ENCODE data around the gene NR3C2.

The NR3C2 gene

DNA sequence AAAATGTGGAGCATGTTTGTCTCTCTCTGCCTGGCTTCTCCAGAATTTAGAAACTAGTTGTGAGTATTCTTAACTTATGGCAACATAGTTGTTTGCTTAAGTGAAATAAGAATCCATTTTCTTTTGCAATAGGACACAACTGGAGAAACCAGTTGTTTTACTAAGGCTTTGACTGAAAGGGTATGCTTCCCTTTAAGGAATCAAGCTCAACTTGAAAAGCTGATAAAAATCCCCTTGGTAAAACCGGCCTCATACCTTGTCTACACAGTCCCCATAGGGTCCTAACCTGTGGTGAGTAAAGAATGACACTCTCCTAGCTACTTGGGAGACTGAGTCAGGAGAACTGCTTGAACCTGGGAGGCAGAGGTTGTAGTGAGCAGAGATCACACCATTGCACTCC is 139.8 kb downstream of the NR3C2 start:
- no peak for DNase-seq

DNA sequence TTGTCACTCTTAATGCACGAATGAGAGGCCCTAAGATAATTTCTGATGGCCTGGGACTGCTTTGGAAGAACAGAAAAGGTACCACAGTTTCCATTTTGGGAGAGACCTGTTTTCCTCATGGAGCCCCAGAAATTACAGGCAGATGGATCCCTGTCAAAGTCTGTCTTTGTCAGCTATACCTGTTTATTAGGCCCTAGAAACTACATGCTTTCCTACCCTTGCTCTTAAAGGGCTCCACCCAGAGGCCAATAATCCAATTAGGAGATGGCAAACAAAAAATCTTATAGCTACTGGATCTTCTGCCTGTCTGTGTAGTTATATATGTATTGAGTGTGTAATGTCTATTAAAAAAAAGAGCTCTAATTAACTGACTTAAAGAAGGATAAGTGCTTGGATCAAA is 141.3 kb downstream of the NR3C2 start:
- DNase-seq, result no peak

DNA sequence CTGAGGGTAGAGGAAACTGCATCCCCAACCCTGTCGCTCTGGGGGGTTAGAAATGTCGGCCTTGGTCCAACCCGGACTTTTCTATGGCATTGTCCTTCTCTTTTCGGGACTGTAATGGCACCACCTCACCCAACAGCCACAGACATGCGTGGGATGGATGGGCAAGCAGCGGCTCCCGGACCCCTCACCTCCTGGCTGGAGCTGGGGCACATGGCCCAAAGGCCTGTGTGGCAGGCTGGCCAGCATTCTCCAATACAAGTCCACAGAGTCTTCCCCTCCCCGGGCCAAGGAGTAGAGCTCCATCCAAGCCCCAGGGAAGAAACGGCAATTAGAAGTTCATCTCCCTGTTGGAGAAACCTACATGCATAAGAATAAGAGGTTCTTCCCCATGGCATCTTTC is 142.9 kb downstream of the NR3C2 start:
- no peak for DNase-seq

DNA sequence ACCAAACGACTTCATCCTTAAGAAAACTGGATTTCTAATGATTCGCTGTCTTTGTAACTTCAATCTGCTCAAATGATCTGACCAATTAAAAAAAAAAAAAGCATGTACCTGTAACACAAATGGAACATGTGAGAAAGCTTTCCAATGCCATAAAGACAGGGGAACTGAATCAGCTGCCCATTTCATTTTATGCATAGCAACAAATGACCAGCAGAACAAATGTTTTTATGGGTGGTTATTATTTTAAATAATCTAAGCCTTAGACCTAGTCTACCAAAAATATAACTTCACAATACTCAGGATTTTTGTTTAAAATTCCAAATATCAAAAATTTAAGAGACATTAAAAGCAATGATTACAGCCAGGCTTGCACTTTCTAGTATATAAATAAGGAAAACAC is 145.7 kb downstream of the NR3C2 start:
- DNase-seq, result no peak

DNA sequence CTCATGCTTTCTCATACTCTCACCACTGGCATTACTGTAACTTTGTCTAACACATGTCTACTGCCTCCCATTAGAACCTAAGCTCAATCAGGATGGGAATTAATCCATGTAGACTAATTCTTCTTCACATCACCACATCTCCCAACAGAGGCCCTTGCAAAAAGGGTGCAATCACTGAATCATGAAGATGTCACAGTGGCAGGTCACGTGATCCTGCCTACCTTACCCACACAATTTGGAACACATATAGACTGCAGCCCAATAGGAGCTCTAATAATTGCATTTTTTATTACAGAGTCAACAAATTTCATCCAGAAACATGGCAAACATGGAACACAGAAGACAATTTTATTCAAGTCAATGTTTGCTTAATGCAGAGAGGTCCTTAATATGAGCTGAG is 146.6 kb downstream of the NR3C2 start:
- no peak for DNase-seq

DNA sequence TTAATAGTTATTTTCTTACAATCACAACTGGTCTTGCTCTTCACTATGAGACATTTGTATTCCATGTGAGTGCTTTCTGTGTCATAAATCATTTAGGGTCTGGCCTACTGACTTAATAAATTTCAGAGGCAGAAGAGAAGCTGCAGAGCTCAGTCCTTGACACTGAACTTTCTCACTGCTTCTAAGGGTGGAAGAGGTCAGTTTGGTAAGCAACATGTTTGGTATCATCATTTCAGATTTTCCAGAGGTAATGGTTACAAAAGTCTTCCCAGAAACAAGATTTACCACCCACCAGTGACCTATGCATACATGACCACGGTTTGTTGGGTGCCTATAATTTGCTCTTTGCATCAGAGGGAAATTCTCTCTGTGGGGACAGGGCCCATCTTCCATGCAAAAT is 148.6 kb downstream of the NR3C2 start:
- DNase-seq, result no peak

DNA sequence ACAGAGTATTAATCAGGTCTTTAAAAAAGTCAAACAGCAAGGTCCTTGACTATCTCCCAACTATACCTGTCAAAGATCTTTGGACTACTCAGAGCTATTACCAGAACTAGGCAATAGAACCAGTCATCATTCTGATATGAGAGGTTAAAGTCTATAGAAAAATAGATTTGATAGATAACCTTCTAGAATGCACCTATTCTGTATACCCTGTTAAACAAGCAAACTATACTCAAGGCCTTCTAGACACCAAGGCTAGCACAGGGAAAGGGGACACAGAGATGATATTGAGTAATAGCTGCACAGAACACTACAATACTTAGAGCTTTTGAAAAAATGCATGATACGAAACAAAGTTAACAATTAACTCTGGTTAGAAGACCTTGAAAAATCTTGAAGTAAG is 149.5 kb downstream of the NR3C2 start:
- DNase-seq, result no peak

DNA sequence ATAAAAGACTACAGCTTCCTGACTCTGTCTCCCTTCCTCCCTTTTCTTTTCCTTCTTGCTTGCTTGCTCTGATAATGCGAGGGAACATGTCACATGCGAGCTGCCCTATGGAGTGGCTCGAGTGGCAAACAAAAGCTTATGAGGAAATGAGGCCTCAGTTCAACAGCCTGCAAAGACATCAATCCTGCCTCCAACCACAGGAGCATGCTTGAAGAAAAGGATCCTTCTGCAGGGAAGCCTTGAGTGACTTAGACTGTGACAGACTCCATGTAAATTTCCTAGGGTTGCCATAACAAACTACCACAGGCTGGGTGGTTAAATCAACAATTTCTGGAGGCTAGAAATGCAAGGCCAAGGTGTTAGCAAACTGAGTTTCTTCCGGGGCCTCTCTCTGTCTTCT is 152.5 kb downstream of the NR3C2 start:
- no peak for DNase-seq

DNA sequence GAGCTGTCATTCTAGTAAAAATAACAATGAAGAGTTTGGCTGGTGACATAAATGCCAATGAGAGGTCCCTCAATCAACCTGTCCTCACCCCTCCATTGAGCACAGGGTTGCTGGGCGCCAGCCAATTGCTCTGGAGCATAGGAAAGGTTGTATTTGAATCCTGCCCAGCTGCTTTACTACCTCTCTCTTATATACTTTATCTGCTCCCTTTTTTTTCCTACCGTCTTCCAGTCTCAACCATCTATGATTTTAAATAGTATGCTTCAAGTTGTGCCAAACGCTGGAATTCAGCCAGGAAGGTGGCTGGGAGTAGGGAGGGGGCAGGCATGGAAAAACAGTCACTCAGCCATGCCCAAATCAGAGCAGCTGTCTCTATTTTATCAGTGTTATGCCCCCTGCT is 153.8 kb downstream of the NR3C2 start:
- no peak for DNase-seq

DNA sequence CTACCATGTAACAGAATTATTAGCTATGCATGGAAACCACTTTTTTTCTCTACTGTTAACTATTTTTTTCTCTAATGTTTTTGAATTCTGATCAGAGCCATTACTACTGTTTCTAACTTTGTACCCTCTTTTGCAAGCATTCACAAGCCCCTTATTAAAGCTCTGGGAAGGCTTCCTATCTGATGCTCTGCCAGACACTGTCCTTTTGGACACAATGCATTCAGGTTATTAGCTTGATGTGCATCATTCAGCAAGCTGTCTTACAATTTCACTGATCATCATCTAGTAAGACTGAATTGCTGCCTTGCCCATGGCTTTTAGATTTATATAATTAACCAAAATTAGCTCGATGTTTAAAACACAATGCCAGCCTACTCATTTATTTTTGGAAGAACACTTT is 155.1 kb downstream of the NR3C2 start:
- DNase-seq, result no peak

DNA sequence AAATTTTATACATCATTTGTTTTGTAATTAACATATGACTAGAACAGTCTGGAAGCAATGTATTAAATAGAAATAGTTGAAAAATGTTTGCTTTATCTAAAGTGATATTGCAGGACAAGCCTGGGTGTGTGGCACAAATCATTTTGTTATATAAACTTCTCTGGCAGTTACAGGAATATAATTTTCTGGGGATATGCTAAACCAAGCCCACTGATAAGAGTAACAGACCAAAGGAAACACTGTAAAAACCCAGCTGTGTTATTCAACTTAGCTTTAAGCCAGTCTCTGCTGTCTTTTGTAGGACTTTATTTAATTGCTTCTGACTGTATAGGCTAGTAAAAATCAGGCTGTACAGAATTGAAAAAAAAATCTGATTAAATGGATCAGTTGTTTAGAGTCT is 156.2 kb downstream of the NR3C2 start:
- no peak for DNase-seq

DNA sequence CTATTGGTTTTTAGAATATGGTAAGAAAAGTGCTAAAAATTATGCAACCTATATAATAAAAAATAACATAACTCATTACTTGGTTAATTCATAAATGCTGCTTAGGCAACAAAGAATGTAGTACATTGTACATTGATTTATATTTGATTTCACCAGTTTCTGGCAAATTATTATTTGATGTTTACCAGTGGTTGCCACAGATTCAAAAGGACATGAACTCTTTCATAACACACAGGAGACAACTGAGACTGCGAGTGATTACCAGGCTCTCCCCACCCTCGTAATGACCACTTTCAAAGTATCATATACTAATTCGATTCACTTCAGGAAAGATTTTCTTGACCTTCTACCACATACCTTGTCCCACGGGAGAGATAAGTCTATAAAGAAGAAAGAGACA is 158.5 kb downstream of the NR3C2 start:
- DNase-seq, result no peak

DNA sequence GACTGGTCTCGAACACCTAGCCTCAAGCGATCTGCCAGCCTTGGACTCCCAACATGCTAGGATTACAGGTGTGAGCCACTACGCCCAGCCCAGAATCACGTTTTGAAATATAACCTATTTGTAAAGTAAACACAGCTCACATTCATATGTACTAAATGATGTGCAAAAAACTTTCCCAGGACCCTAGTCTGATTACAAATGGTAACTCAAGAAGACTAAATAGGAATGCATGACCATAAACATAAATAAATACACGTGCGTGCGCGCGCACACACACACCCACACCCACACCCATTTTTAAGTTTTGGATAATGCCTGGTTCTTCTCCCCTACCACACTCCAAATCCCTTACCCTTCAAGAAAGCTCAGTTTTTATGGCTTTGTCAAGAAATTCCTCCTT is 163.9 kb downstream of the NR3C2 start:
- no peak for DNase-seq

DNA sequence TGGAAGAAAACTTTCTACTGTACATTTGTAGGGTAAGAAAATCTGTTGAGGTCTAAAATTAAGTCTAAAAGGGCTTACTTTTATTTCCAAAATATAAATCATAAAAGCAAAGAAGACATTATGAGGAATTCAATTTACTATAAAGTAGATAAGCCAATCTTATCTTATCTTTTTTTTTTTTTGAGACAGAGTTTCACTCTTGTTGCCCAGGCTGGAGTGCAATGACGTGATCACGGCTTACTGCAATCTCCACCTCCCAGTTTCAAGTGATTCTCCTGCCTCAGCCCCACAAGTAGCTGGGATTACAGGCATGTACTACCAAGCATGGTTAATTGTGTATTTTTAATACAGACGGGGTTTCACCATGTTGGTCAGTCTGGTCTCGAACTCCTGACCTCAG is 166.9 kb downstream of the NR3C2 start:
- DNase-seq, result no peak

DNA sequence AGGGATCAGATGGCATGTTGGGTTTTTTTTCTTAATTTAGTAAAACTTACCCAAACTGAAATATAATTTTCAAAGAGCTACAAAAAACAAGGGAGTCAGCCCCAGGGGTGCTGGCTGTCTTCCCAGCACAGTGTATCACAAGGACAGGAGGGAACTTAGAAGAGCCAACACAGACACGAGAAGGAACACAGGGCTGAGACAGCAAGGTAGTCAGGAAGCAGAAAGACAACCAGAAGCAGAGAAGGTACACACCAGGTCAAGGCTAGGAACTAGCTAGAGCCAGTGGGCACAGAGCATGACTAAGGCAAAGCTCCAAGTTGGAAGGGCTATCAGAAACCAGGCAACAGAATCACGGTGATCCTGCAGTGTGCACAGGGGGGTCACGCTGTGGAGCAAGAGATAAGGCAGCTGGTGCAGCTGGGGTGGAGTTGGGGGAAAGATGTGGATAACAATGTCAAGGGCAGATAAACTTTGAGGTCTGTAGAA is 168.7 kb downstream of the NR3C2 start:
- no peak for DNase-seq

DNA sequence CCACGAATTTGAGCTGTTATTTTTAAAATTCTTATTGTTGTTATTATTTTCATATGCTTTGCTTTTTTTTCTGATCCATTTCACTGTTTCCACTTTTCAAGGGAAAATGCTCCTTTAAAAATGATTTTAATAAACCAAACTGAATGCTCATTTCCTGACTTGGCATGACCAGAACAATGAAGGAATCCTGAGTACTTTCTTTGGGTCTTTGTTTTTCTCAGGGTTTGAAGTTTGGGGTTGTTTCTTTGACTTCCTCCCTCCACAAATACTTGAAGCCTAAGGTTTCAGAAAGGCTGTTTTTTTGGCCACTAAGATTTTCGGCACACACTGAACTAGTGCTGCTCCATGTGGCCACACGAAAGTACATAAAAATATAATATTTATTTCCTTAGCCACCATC is 171.0 kb downstream of the NR3C2 start:
- no peak for DNase-seq

DNA sequence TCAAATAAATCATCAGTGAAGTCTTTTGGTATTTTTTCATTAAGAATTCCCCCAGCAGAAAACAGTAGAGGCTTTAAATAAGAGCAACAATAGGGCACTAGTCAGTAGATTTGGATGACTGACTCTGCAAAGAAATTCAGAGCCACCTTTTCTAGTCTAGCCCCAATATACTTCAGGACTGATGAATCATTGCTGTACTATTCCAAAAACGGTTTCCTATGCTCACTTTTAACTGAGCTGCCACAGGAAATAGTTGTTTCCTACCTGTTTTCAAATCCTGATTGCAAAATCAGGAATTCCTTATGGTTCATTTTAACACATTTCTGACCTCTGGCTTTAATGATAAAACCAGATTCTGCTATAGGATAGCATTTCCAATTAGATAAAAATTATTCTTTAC is 171.6 kb downstream of the NR3C2 start:
- DNase-seq, result no peak

DNA sequence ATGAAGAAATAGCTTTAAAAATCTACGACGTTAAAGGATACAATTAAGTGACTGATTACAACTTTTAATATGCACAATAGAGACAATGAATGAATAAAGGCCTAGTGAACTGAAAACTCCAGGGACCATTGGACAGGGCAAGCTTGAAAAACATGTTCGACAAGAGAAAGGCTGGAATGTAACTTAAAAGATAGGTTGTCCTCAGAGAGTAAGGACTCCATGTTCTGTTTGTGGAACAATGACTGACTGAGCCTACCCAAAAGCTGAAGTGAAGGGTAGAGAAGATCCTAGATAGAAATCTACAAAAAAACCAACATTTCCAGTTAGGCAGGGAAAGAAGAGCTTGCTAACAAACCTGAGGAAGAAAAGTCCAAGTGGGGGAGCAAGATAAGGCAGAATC is 173.4 kb downstream of the NR3C2 start:
- no peak for DNase-seq

DNA sequence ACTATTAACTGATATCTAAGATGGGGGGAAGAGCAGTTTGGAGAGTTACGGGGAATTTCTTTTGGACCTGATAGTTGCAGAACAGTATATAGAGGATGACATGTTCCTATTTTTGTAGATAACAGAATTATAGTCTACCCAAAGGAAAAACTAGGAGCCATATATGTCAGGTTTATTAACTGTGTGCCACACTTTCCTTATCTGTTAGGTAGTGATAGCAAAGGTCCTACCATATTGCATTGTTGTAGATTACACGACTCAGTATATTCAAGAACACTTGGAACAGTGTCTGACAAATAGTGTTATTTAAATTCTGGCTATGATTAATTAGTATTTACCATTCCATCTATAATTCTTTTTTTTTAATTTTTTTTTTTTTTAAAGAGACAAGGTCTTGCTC is 175.3 kb downstream of the NR3C2 start:
- DNase-seq, result no peak

DNA sequence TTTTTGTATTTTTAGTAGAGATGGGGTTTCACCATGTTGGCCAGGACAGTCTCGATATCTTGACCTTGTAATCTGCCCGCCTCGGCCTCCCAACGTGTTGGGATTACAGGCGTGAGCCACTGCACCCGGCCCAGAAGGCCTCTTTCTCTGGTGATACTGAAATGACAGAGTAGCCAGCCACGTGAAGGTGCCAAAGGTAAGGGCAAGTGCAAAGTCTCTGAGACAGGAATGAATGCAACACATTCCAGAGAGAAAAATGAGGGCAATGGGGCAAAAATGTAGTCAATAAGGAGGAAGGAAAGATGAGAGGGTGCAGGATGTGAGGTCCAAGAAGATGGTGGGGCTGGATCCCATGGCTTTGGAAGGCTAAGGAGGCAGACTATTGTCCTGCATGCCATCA is 176.0 kb downstream of the NR3C2 start:
- no peak for DNase-seq

DNA sequence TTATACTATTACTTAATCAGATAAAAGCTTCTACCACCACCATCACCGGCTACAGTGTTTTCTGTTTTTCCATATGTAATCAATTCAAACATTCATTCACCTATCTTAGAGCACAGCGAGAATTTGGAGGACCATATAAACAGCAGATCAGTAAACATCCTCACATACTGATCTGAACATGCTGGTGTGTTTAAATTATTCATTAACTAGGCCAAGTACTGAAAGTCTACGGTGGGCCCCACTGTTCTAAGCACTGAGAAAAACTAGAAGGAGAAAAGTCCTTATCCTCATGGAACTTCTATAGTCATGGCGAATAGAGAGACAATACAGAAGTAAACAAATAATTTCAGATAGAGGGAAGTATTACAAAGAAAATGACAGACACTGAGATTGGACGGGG is 176.6 kb downstream of the NR3C2 start:
- no peak for DNase-seq

DNA sequence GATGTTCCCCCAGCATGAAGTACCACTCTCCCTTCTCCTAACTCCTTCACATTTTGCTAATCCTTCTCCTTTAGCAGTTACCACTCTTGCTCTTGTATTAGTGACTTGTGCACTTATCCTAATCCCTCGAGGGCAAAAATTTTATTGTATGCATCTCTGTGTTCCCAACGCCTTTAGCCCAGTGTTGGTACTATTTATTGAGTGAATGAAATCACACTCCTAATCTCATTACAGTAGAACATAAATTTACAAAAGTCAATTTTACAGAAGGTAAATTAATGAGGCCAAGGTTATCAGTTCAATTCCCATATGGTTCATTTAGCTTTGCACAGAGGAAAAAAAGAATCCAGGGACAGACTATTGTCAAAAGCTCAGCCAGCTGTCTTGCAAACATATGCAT is 178.4 kb downstream of the NR3C2 start:
- no peak for DNase-seq

DNA sequence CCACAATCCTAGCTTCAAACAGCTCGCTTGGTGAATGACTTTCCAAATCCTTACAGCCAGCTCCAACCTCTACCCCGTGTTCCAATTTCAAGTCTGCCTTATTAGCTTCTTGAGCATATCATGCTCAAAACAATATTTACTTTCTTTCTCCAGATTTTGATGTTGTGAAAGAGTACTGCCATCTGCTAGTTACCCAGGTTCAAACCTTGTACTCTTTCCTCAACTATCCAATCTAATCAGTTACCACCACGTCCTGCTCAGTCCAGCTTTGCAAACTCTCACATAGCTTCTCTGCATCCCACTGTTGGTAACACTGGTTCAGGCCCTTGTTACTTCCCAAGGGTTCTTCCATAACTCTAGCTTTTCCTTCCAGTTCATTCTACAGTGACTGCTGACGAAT is 179.1 kb downstream of the NR3C2 start:
- no peak for DNase-seq

DNA sequence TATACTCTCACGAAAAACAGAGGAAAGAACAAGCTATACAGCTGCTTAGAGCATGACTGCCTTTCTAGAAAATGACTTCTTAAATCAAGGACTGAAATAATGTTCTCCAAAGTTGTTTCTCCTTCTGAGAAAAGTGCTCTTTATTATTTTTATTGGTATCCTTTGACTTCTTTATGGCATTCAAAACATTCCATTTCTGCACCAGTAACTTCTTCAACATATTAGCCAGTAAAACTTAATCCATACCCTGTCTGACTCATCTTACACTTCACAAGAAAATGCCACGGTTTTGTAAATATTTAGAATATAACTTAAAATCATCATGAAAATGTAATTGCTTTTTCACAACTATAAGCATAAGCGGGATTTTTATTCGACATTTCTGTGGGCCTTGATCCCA is 180.4 kb downstream of the NR3C2 start:
- no peak for DNase-seq

DNA sequence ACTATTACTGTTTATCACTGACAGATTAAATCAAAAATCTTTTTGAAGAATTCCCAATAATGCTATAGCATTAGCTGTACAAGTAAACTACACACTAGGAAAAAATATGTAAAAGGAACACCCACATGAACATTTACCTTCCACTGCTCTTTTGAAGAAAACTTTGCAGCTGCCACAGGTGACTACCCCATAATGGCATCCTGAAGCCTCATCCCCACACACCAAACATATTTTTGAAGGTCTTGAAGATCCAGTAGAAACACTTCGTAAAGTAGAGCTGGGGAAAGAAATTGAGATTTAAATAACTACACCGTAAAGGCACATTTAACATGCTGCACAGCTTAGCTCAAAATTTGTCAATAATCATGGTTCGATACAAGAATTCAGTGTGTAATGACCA is 182.4 kb downstream of the NR3C2 start:
- DNase-seq, result no peak

DNA sequence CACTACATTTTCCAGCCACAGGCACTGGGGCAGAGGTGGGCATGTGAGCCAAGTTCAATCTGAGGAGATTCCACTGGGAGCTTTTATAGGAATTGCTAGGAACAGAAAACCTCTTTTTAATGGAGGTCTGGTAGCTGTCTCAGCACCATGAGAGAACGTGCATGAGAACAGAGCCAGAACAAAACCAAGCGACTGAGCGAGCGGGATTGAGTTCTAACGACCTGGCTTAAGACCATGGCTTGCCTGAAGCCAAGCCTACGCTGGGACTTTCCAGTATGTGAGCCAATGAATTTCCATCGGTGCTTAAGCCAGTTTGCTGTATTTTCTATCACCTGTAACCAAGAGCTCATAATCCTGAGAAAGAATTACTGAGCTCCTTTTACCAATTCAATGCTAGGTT is 183.7 kb downstream of the NR3C2 start:
- DNase-seq, result no peak
